GM13977 (cell line): ENCODE results near the gene PCED1A.

Source experiments
- DNase-seq: peaks from one replicate; pipeline ENCODE4 v3.0.0; 2012; ENCODE audit warnings: low spot score
- in situ Hi-C: fragments of 300-500 bp; cut with MboI; formaldehyde crosslinking; loops from one replicate; pipeline ENCODE4 v1.12.0; 2022; ENCODE audit warnings: low sequenced_read_pairs, low pct_unique_long_range_greater_than_20kb, mixed read lengths, inconsistent platforms; ENCODE audit not compliant: unreplicated experiment
- TF ChIP-seq, protein P1 (sequence below): IDR thresholded peaks from 2 replicates; pipeline ENCODE4 v1.5.1; 2012; ENCODE audit warnings: mild to moderate bottlenecking, control low read depth; ENCODE audit not compliant: insufficient read depth; ENCODE audit errors: extremely low read depth, missing control alignments

Gene PCED1A

DNA sequence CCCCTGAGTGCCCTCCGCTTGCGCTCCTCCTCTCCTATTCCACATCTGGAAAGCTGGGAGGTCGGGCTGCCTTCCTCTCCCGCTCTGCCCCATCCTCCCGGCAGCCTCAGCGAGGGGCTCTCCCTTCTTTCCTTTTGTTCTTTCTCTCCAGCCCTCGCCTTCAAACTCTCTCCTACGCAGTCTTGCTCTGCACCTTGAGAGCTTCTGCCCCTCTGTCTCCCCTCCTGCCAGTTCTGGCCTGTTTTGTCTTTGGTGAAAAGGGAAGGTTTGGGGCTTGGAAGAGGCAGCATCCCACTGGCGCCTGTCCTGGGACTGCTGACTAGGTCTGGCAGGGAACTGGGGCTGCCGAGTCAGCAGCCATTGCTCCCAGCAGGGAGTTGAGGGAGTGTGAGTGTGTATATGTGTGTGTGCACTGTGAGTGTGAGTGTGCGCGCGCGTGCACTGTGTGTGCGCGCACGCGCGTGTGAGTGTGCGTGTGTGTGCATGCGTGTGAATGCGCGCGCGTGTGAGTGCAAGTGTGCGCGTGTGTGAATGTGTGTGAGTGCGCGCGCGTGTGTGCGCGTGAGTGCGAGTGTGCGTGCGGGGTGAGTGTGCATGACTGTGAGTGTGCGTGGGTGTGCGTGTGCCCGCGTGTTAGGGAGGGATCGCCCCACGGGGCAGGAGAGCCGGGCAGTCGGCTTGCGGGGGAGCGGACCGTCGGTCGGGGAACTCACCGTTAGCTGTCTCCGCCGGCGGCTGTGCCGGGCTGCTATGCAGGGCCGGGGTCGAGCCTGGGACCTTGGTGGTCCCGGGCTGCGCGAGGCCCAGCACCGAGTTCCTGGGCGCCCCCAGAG, 40.6 kb downstream of the PCED1A start:
- TF ChIP-seq, protein P1, sequence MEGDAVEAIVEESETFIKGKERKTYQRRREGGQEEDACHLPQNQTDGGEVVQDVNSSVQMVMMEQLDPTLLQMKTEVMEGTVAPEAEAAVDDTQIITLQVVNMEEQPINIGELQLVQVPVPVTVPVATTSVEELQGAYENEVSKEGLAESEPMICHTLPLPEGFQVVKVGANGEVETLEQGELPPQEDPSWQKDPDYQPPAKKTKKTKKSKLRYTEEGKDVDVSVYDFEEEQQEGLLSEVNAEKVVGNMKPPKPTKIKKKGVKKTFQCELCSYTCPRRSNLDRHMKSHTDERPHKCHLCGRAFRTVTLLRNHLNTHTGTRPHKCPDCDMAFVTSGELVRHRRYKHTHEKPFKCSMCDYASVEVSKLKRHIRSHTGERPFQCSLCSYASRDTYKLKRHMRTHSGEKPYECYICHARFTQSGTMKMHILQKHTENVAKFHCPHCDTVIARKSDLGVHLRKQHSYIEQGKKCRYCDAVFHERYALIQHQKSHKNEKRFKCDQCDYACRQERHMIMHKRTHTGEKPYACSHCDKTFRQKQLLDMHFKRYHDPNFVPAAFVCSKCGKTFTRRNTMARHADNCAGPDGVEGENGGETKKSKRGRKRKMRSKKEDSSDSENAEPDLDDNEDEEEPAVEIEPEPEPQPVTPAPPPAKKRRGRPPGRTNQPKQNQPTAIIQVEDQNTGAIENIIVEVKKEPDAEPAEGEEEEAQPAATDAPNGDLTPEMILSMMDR, result no peak
- in situ Hi-C loops, result no loop called here
- DNase-seq, result peak; percentile 59

DNA sequence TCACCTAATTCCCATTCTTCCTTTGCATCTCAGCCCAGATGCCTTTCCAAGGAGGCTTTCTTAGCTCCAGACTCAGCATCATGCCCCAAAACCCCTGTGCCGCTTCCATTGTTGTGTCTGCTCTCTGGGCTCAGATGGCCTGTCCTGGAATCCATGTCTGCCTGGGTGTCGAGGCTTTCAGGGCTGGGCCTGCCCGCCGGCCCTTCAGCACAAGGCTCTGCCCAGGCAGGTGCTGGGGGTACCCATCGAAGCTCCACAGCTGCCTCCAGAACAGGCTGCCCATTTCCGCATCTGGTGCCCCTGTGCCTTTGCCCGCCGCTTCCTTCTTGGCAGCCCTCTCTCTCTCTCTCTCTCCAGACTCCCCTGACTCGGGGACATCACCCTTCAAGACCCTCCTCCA, 41.2 kb downstream of the PCED1A start:
- DNase-seq, result peak; percentile 45
- TF ChIP-seq, protein P1, result no peak
- in situ Hi-C loops, result no loop called here

DNA sequence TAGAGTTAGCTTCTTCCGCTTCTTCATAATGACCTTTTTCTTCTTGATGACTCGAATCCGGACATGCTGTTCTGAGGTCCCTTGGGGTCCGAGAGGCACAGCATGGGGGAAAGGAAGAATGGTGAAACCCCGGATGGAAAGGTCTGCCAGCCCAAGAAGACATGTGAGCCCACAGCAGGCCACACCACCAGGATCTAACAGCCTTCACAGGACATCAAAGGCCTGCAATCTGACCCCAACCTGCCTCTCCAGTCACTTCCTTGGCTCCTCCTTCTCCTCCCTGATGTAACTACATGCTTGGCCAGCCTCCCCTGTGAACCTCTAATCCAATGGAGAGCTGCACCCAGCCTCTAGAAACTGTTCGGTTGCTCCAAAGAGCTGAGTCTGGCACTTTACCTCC, 41.6 kb downstream of the PCED1A start:
- TF ChIP-seq, protein P1, result no peak
- in situ Hi-C loops, result no loop called here
- DNase-seq, result peak; percentile 46

DNA sequence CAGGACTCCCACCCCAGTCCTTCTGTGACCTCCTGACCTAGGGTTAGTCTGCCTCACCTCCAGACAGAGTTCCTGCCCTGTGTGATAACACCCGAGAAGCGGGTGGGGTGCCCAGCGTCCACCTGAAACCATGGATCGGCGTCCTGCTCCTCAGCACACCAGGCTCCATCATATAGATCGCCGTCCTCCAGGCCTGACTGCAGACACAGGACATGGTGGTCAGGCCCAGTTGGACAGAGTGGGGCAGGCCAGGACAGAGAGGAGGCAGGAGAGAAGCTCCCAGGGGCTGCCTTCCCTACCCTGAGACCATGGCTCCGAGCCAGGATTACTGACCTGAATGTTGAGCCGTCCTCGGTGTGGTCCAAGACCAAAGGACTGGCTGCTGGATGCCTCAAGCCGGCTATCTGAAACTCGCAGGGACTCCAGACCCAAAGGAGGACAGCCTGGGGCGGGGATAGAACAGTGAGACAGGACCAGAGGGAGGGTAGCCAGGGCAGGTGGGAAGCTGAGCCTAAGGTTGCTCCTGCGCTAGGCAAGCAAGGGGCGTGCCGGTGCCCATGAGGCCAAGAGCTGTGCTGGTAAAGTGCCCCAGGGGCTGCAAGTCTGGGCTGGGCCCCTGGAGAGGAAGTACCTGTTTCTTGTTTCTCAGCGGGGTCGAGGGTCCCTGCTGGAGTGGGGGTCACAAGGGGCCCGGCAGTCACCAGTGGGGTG, 42.2 kb downstream of the PCED1A start:
- peak; percentile 21 for DNase-seq
- TF ChIP-seq, protein P1, result no peak
- in situ Hi-C loops, result no loop called here

DNA sequence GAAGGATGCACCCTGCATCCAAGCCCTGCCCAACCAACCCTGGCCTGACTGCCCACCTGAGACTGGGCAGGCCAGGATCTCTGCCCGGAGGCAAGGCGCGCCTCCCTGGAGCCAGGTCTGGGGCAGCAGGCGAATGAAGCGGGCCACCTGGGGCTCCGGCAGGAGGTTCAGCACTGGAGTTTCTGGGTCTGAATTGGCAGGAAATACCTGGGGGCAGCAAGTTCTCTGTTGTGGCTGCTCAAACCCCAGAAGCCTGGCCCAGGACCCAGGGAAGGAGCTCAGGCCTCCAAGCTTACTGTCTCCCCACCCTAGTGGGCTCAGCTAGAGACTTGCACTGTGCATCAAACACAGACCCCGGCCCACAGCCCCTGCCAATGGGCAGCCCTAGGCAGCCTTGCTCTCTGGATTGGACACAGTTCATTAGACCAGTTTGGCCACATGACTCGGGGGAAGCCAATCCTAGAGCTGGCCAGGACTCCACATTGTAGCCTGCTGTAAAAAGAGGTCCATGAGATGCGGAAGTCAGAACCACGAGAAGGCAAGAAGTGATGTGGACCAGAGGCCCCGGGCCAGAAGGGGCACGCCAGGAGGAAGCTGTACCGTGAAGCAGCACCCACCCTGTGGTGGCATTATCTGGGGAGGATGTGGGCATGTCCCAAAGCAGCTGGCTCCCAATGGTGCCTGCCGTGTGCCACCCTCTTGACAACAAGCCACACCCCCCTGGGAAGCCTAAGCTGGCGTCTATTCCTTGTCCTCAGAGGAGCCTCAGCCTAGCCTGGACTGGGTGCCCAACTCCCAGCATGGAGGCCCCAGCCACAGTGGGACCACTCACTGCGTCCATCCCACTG, 43.1 kb downstream of the PCED1A start:
- in situ Hi-C loops, result no loop called here
- peak; percentile 19 for DNase-seq
- TF ChIP-seq, protein P1, result no peak

DNA sequence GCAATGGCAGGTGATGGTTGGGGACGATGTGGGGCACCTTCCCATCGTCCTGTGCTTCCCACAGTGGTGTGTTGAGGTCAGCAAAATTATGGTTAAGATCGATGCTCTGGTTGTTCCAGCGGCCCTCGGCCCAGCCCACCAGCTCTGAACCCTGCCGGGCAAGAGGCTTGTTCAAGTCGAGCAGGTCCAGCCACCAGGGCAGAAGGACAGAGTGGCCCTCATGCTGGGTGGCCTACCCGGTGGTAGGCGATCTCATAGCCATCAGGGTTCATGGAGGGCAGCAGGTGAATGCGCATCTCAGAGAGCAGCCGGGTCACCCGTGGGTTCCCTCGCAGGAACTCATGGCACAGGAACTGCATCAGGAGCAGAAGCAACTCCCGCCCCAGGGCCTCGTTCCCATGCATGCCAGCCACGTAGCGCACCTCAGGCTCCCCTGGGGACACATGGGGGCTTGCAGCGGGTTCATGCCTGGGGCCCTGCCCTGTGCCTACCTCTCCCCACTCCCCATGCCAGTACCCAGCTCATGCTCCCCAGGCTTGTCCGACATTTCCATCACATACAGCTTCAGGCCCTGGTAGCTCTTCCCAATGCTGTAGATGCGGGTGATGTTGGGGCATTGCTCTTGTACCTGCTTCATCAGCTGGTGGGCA, 44.3 kb downstream of the PCED1A start:
- in situ Hi-C loops, result no loop called here
- TF ChIP-seq, protein P1, result no peak
- DNase-seq, result peak; percentile 12
